T-cell (primary cell): ENCODE results near the gene ERCC1. TPM values are rescaled to one million over a fixed set of nuclear protein-coding genes. Genes with fewer than 3 reads are reported as not detected.

ENCODE experiments used
- ATAC-seq, 4 experiments: fragments of 200-7000 bp in 3 of 4; fragments of 150-1000 bp in 1 of 4; cut with Tn5 transposase; replicated peaks in 1 of 4; 1 replicate in 3 of 4; 2 replicates in 1 of 4; pipeline ENCODE4 v1.10.0; 2021; ENCODE audit warnings: moderate library complexity in 3 of 4, mild to moderate bottlenecking in 2 of 4, moderate number of reproducible peaks in 1 of 4
- CTCF ChIA-PET, 2 donors: fragments of 300-600 bp; sonication (Branson Sonifier 250); formaldehyde crosslinking; loops; one replicate each; lab custom pipeline; 2022; ENCODE audit warnings: antibody characterized with exemption in 2 of 2; lab: Charles Lee
- POLR2A ChIA-PET, 2 donors: fragments of 300-600 bp; sonication (Branson Sonifier 250); formaldehyde crosslinking; loops; one replicate each; lab custom pipeline; 2022; ENCODE audit warnings: antibody characterized with exemption in 2 of 2; lab: Charles Lee
- DNase-seq, 35 experiments: peaks; one replicate each; pipeline versions ENCODE4 v3.0.0 to v3.0.0-alpha.2; 2013 to 2023
- H3K27ac ChIP-seq: one replicate; pipeline ENCODE4 v1.5.1; 2013; ENCODE audit warnings: low read length
- H3K27me3 ChIP-seq, 2 experiments: replicated peaks in 1 of 2; 1 replicate in 1 of 2; 2 replicates in 1 of 2; pipeline versions ENCODE4 v1.6.1 to v1.7.0; 2013; ENCODE audit warnings: low read length in 1 of 2, mixed read lengths in 1 of 2; ENCODE audit not compliant: control insufficient read depth in 2 of 2, insufficient read depth in 2 of 2; ENCODE audit errors: extremely low read depth in 1 of 2
- H3K36me3 ChIP-seq, 2 donors: 1 replicate in 1 of 2; 2 replicates in 1 of 2; pipeline versions ENCODE4 v1.6.1 to v1.7.0; 2013; ENCODE audit warnings: low read length in 1 of 2; ENCODE audit not compliant: control insufficient read depth in 2 of 2, insufficient read depth in 1 of 2; ENCODE audit errors: extremely low read depth in 1 of 2
- H3K4me1 ChIP-seq, 2 experiments: 1 replicate in 1 of 2; 2 replicates in 1 of 2; pipeline versions ENCODE4 v1.6.1 to v1.7.0; 2013; ENCODE audit warnings: low read length in 2 of 2, mixed read lengths in 1 of 2; ENCODE audit not compliant: insufficient read depth in 2 of 2, control insufficient read depth in 1 of 2; ENCODE audit errors: extremely low read depth in 1 of 2
- H3K4me3 ChIP-seq, 2 donors: 1 replicate in 1 of 2; 2 replicates in 1 of 2; pipeline versions ENCODE4 v1.5.1 to v1.7.0; 2013; ENCODE audit warnings: mild to moderate bottlenecking in 2 of 2, low read length in 1 of 2, moderate library complexity in 1 of 2; ENCODE audit not compliant: control insufficient read depth in 1 of 2; ENCODE audit errors: extremely low read depth in 1 of 2
- H3K9me3 ChIP-seq: 2 replicates; pipeline ENCODE4 v1.7.0; 2013
- H3K27ac Mint-ChIP-seq, 2 donors: one replicate each; pipeline ENCODE4 v1.8.0; 2020 to 2021; ENCODE audit warnings: mild to moderate bottlenecking in 2 of 2, mixed read lengths in 2 of 2
- H3K27me3 Mint-ChIP-seq, 2 donors: one replicate each; pipeline ENCODE4 v1.8.0; 2021 to 2022; ENCODE audit warnings: mixed read lengths in 2 of 2
- H3K36me3 Mint-ChIP-seq: one replicate; pipeline ENCODE4 v1.8.0; 2021; ENCODE audit warnings: mixed read lengths
- H3K4me1 Mint-ChIP-seq, 3 donors: one replicate each; pipeline ENCODE4 v1.8.0; 2020 to 2022; ENCODE audit warnings: mixed read lengths in 3 of 3, mild to moderate bottlenecking in 1 of 3
- H3K4me3 Mint-ChIP-seq, 3 donors: one replicate each; pipeline ENCODE4 v1.8.0; 2020 to 2022; ENCODE audit warnings: mild to moderate bottlenecking in 3 of 3, mixed read lengths in 3 of 3, moderate library complexity in 3 of 3
- H3K9me3 Mint-ChIP-seq, 3 donors: one replicate each; pipeline ENCODE4 v1.8.0; 2020 to 2022; ENCODE audit warnings: mixed read lengths in 3 of 3
- WGBS: methylation state at CpG from one replicate; pipeline ENCODE4 v1.1.5; 2013; ENCODE audit warnings: missing lambda C conversion rate; ENCODE audit not compliant: insufficient coverage; 5-methylcytosine and 5-hydroxymethylcytosine counted together
- total RNA-seq, 35 experiments: library from RNA in 6 of 35; stranded (reverse) in 6 of 35; fragments of 120-200 nt in 1 of 35; gene quantifications; one replicate each; pipeline versions ENCODE4 v1.2.1 to v1.2.4 and lab custom pipeline; 2013 to 2026

ERCC1 gene
- total RNA-seq, 5 donors from 2014 or later (not counting 1 experiment from before 2014, with no cell fraction given), result 41.7 to 55.4 (median 51.6) TPM

GRCh38 chr19:45423033-45423588 lies 606 bp downstream of the ERCC1 start:
- peaks cover 4 to 15% of the 10 kb centered on the region in 2 donors for H3K36me3 ChIP-seq
- H3K27ac ChIP-seq, result peak overlapping the region; percentile 83
- peak overlapping the region; percentile 94 to 99 (median 94) for H3K4me3 Mint-ChIP-seq
- peaks cover 0 to 3% of the 10 kb centered on the region in 2 experiments for H3K27me3 ChIP-seq
- 18% methylated on average over 17 of the region's 20 CpGs for WGBS
- H3K27ac Mint-ChIP-seq, result peak overlapping the region; percentile 93 to 94
- ATAC-seq (peak; percentile 75 to 80 (median 78)), DNase-seq (peak in 26 of 35 experiments; percentile 45 to 84 (median 70))
- H3K4me1 Mint-ChIP-seq, result peaks cover 29 to 61% (median 50%) of the 10 kb centered on the region in 3 donors
- CTCF ChIA-PET, result no interaction called here
- H3K4me1 ChIP-seq, result peaks cover 17 to 60% of the 10 kb centered on the region in 2 experiments
- peaks cover 11% of the 10 kb centered on the region for H3K36me3 Mint-ChIP-seq
- H3K9me3 Mint-ChIP-seq, result no peaks in the 10 kb centered on the region
- peak overlapping the region; percentile 71 to 78 for H3K4me3 ChIP-seq
- peaks cover 0 to 2% of the 10 kb centered on the region in 2 donors for H3K27me3 Mint-ChIP-seq
- H3K9me3 ChIP-seq, result no peaks in the 10 kb centered on the region
- POLR2A ChIA-PET, result no interaction called here

- Mint-ChIP-seq H3K4me1 (peaks cover 29 to 56% (median 44%) of the 10 kb centered on the region in 3 donors), H3K36me3 (peaks cover 16% of the 10 kb centered on the region)
- H3K4me1 ChIP-seq, result peaks cover 17 to 50% of the 10 kb centered on the region in 2 experiments
Observed at GRCh38 chr19:45421947-45422498, 1.7 kb downstream of the ERCC1 start.

DNA sequence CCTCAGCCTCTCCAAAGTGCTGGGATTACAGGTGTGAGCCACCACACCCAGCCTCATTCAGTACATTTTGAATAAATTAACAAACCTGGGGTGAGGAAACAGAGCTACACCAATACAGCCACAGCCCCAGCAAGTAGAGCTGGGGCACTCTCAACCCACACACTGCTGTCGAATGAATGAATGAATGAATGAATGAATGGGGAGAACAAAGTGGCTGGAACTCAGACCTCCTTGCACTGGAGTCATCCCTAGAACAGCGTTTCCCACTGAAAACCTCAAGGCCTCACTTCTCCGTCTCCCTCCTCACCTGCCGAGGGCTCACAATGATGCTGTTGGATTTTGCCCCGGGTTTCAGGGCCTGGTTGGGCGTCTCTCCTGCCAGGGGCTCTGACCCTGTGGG lies 2.8 kb downstream of the ERCC1 start:
- no peak overlapping the region for H3K27ac ChIP-seq
- H3K4me3 ChIP-seq, result no peak overlapping the region
- H3K9me3 ChIP-seq, result no peaks in the 10 kb centered on the region
- no peaks in the 10 kb centered on the region for H3K27me3 ChIP-seq
- POLR2A ChIA-PET, result no interaction called here
- Mint-ChIP-seq H3K36me3 (peaks cover 19% of the 10 kb centered on the region), H3K27me3 (no peaks in the 10 kb centered on the region), H3K4me1 (peaks cover 29 to 54% (median 44%) of the 10 kb centered on the region in 3 donors), H3K9me3 (no peaks in the 10 kb centered on the region), H3K27ac (no peak overlapping the region), H3K4me3 (peak overlapping the region in 2 of 3 donors; percentile 31 to 45)
- H3K36me3 ChIP-seq, result peaks cover 14 to 29% of the 10 kb centered on the region in 2 donors
- ATAC-seq (no peak), DNase-seq (no peak)
- 97% methylated on average over 5 of the region's 6 CpGs for WGBS
- peaks cover 17 to 50% of the 10 kb centered on the region in 2 experiments for H3K4me1 ChIP-seq
- CTCF ChIA-PET, result interaction anchor here in 1 of 2 donors (1.4 kb wide), 1 partner anchor 58 kb away, joined by 4 read pairs; no protein-coding TSS in a partner anchor

More at GRCh38 chr19:45421947-45422498, 1.7 kb downstream of the ERCC1 start:
- no peak for ATAC-seq
- no peak for DNase-seq
- H3K27ac Mint-ChIP-seq, result peak overlapping the region in 1 of 2 donors; percentile 61
- Histone ChIP-seq H3K27ac (no peak overlapping the region), H3K36me3 (peaks cover 9 to 23% of the 10 kb centered on the region in 2 donors), H3K27me3 (no peaks in the 10 kb centered on the region), H3K4me3 (no peak overlapping the region), H3K9me3 (no peaks in the 10 kb centered on the region)
- H3K4me3 Mint-ChIP-seq, result peak overlapping the region; percentile 33 to 46 (median 45)
- ChIA-PET CTCF (no interaction called here), POLR2A (no interaction called here)
- no peaks in the 10 kb centered on the region for H3K9me3 Mint-ChIP-seq
- WGBS, result 88% methylated on average over 4 of the region's 6 CpGs
- H3K27me3 Mint-ChIP-seq, result peaks cover 0 to 2% of the 10 kb centered on the region in 2 donors

DNA sequence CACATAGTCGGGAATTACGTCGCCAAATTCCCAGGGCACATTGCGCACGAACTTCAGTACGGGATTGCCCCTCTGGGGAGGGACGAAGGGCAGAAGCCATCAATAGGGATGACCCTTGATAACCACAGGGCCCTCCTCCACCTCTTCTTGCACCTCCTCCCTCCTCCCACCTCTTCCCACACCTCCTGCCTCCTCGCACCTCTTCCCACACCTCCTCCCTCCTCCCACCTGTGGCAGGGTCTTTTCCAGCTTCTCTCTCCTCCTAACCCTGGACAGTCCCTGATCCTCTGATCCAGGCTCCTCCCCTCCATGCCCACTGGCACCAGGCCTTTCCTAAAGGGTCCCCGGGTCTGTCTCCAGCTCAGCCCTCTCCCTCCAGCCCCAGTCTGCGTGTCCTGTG lies 3.4 kb downstream of the ERCC1 start:
- Mint-ChIP-seq H3K4me3 (peak overlapping the region in 1 of 3 donors; percentile 45), H3K4me1 (peaks cover 29 to 51% (median 41%) of the 10 kb centered on the region in 3 donors), H3K36me3 (peaks cover 19% of the 10 kb centered on the region), H3K27ac (peak overlapping the region in 1 of 2 donors; percentile 46), H3K9me3 (no peaks in the 10 kb centered on the region), H3K27me3 (no peaks in the 10 kb centered on the region)
- Histone ChIP-seq H3K36me3 (peaks cover 18 to 33% of the 10 kb centered on the region in 2 donors), H3K9me3 (no peaks in the 10 kb centered on the region), H3K4me3 (no peak overlapping the region), H3K4me1 (peaks cover 17 to 50% of the 10 kb centered on the region in 2 experiments), H3K27ac (no peak overlapping the region), H3K27me3 (no peaks in the 10 kb centered on the region)
- no peak for ATAC-seq
- POLR2A ChIA-PET, result interaction anchor here in 1 of 2 donors (0.6 kb wide), 1 partner anchor 343 kb away, joined by 3 read pairs; no protein-coding TSS in a partner anchor
- DNase-seq, result no peak
- CTCF ChIA-PET, result interaction anchor here in 1 of 2 donors (1.4 kb wide), 1 partner anchor 58 kb away, joined by 4 read pairs; no protein-coding TSS in a partner anchor
- 90% methylated on average over 8 of the region's 10 CpGs for WGBS

GRCh38 chr19:45419895-45420294 lies 3.8 kb downstream of the ERCC1 start:
- Mint-ChIP-seq H3K4me1 (peaks cover 29 to 51% (median 41%) of the 10 kb centered on the region in 3 donors), H3K27ac (no peak overlapping the region), H3K9me3 (no peaks in the 10 kb centered on the region), H3K36me3 (peaks cover 19% of the 10 kb centered on the region), H3K27me3 (no peaks in the 10 kb centered on the region), H3K4me3 (peak overlapping the region in 1 of 3 donors; percentile 45)
- Histone ChIP-seq H3K4me3 (no peak overlapping the region), H3K4me1 (peaks cover 17 to 50% of the 10 kb centered on the region in 2 experiments), H3K27me3 (no peaks in the 10 kb centered on the region), H3K36me3 (peaks cover 18 to 34% of the 10 kb centered on the region in 2 donors), H3K9me3 (no peaks in the 10 kb centered on the region), H3K27ac (no peak overlapping the region)
- WGBS, result 23% methylated on average over 3 of the region's 3 CpGs
- POLR2A ChIA-PET, result interaction anchor here in 1 of 2 donors (0.6 kb wide), 1 partner anchor 343 kb away, joined by 3 read pairs; no protein-coding TSS in a partner anchor
- CTCF ChIA-PET, result interaction anchor here in 1 of 2 donors (1.4 kb wide), 1 partner anchor 59 kb away, joined by 4 read pairs; no protein-coding TSS in a partner anchor
- DNase-seq, result no peak
- ATAC-seq, result no peak

DNA sequence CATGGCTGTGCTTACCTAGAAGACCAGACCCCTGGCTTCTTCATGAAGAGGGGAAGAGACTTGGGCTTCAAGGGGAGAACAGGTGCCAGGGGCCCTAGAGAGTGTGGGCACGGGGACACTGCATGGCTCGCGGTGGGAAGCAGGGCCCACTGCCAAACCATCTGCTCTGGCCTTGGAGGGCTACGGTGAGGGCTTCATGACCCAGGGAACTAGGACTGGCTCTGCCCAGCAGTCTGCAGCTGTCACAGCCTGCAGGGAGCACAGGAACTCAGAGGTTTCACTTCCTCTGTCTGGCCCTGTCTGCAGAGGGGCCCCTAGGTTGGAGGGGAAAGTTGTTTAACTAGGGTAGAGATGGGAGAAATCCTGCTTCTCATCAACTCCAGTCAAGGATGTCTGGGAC lies 4.3 kb downstream of the ERCC1 start:
- H3K4me3 Mint-ChIP-seq, result peak overlapping the region in 1 of 3 donors; percentile 15
- Histone ChIP-seq H3K9me3 (no peaks in the 10 kb centered on the region), H3K27me3 (no peaks in the 10 kb centered on the region), H3K4me3 (no peak overlapping the region), H3K4me1 (peaks cover 17 to 48% of the 10 kb centered on the region in 2 experiments), H3K36me3 (peaks cover 18 to 39% of the 10 kb centered on the region in 2 donors), H3K27ac (no peak overlapping the region)
- H3K27me3 Mint-ChIP-seq, result no peaks in the 10 kb centered on the region
- no peak for ATAC-seq
- whole genome bisulfite sequencing, result 15% methylated on average over 4 of the region's 4 CpGs
- peak in 1 of 35 experiments; percentile 47 for DNase-seq
- H3K27ac Mint-ChIP-seq, result peak overlapping the region; percentile 23 to 77
- peaks cover 23% of the 10 kb centered on the region for H3K36me3 Mint-ChIP-seq
- no peaks in the 10 kb centered on the region for H3K9me3 Mint-ChIP-seq
- POLR2A ChIA-PET, result no interaction called here
- CTCF ChIA-PET, result no interaction called here
- peaks cover 26 to 48% (median 38%) of the 10 kb centered on the region in 3 donors for H3K4me1 Mint-ChIP-seq
